Kidney (tissue), 14 donors: Measurements from ENCODE around the gene MTPN. TPM values are rescaled to one million over a fixed set of nuclear protein-coding genes. Genes with fewer than 3 reads are reported as not detected.

Experiments
- DNase-seq, 5 donors: peaks; one replicate each; pipeline ENCODE4 v3.0.0-alpha.2; 2013 to 2020
- FAIRE-seq: peaks from 2 replicates; lab custom pipeline; 2012; peaks lifted over from hg19 to GRCh38; lab: Jason Lieb, UNC
- H3K27ac ChIP-seq, 2 donors: one replicate each; pipeline ENCODE4 v1.7.0; 2013; ENCODE audit warnings: low read depth in 2 of 2, low read length in 2 of 2, inconsistent platforms in 1 of 2
- H3K27me3 ChIP-seq: one replicate; pipeline ENCODE4 v1.7.1; 2013; ENCODE audit warnings: low read length, inconsistent platforms; ENCODE audit not compliant: control insufficient read depth, insufficient read depth
- H3K36me3 ChIP-seq, 3 donors: one replicate each; pipeline versions ENCODE4 v1.7.0 to v1.7.1; 2013; ENCODE audit warnings: low read length in 3 of 3, control low read depth in 1 of 3, inconsistent platforms in 1 of 3; ENCODE audit not compliant: insufficient read depth in 3 of 3, control insufficient read depth in 2 of 3
- H3K4me1 ChIP-seq, 3 donors: one replicate each; pipeline versions ENCODE4 v1.7.0 to v1.7.1; 2013; ENCODE audit warnings: low read length in 3 of 3, inconsistent platforms in 1 of 3, low read depth in 1 of 3; ENCODE audit not compliant: control insufficient read depth in 2 of 3, insufficient read depth in 2 of 3
- H3K4me3 ChIP-seq, 3 donors: one replicate each; pipeline versions ENCODE4 v1.7.0 to v1.8.1; 2013; ENCODE audit warnings: low read length in 3 of 3, control low read depth in 1 of 3, inconsistent platforms in 1 of 3
- H3K9ac ChIP-seq, 3 donors: one replicate each; pipeline versions ENCODE4 v1.7.0 to v1.7.1; 2013; ENCODE audit warnings: low read length in 3 of 3, control low read depth in 1 of 3, inconsistent platforms in 1 of 3
- H3K9me3 ChIP-seq, 3 donors: one replicate each; pipeline versions ENCODE4 v1.7.0 to v1.7.1; 2013; ENCODE audit warnings: low read length in 3 of 3, control low read depth in 1 of 3, inconsistent platforms in 1 of 3; ENCODE audit not compliant: control insufficient read depth in 2 of 3, insufficient read depth in 1 of 3
- CTCF ChIP-seq: IDR thresholded peaks from 3 replicates; pipeline ENCODE4 v1.5.1; 2012; ENCODE audit warnings: mild to moderate bottlenecking, moderate library complexity, borderline replicate concordance; ENCODE audit not compliant: insufficient read depth; ENCODE audit errors: extremely low read depth
- intact Hi-C: fragments of 100-400 bp; cut with DNase I; formaldehyde crosslinking; loops from one replicate; pipeline ENCODE4 v1.11.1; 2022
- polyA plus RNA-seq: library from polyadenylated mRNA; stranded (reverse); fragments of 350-450 nt; fragmentation: Illumina TruSeq; extraction: RNeasy Lipid Tissue Mini Kit (QIAGEN cat#74804); gene quantifications from one replicate; pipeline ENCODE4 v1.2.3, GENCODE V29; 2014; ENCODE audit warnings: low read depth, low replicate concordance; ENCODE audit not compliant: insufficient read depth
- total RNA-seq: library from RNA; stranded (reverse); fragmentation: NEBNext Ultra II Directional; extraction: Animal tissue kit (Norgen Biotek cat#: 25700); gene quantifications from one replicate; pipeline ENCODE4 v1.2.1, GENCODE V29; 2021
- donor health status: control.
- donor health status: control.
- donor health status: control.
- donor health status: control.
- donor health status: control.
- donor health status: DM: yes; HTN: yes; CAD: no.
- donor health status: Normal renal cell carcinoma (clear cell type).

MTPN gene
- total and polyA plus RNA-seq, 2 donors from 2014 or later: 43.1 to 101 TPM

GRCh38 chr7:135971366-135971725 is 5.8 kb downstream of the MTPN start:
- no peak for TF ChIP-seq CTCF
- DNase-seq (no peak), FAIRE-seq (no peak)
- Histone ChIP-seq H3K9me3 (no peaks in the 10 kb centered on the region), H3K4me1 (peaks cover 0 to 9% (median 7%) of the 10 kb centered on the region in 3 donors), H3K36me3 (no peaks in the 10 kb centered on the region), H3K4me3 (no peak overlapping the region), H3K9ac (no peak overlapping the region), H3K27ac (no peak overlapping the region), H3K27me3 (no peaks in the 10 kb centered on the region)
- intact Hi-C loops: no loop called here

GRCh38 chr7:135970682-135971365 is 6.3 kb downstream of the MTPN start:
- no peak overlapping the region for H3K4me3 ChIP-seq
- H3K4me1 ChIP-seq: peaks cover 0 to 5% (median 4%) of the 10 kb centered on the region in 3 donors
- no peak overlapping the region for H3K27ac ChIP-seq
- no peak for DNase-seq
- no peak overlapping the region for H3K9ac ChIP-seq
- no peaks in the 10 kb centered on the region for H3K9me3 ChIP-seq
- no peak for TF ChIP-seq CTCF
- intact Hi-C loops: no loop called here
- H3K36me3 ChIP-seq: no peaks in the 10 kb centered on the region
- no peaks in the 10 kb centered on the region for H3K27me3 ChIP-seq
- FAIRE-seq: no peak

- DNase-seq: no peak
- H3K4me3 ChIP-seq: no peak overlapping the region
- no peaks in the 10 kb centered on the region for H3K9me3 ChIP-seq
- H3K4me1 ChIP-seq: peaks cover 0 to 2% (median 0%) of the 10 kb centered on the region in 3 donors
- H3K27me3 ChIP-seq: no peaks in the 10 kb centered on the region
- FAIRE-seq: no peak
- no peak for TF ChIP-seq CTCF
- no peaks in the 10 kb centered on the region for H3K36me3 ChIP-seq
- intact Hi-C loops: no loop called here
- no peak overlapping the region for H3K9ac ChIP-seq
- H3K27ac ChIP-seq: no peak overlapping the region
Observed at GRCh38 chr7:135970045-135970444, 7.1 kb downstream of the MTPN start.
